ENCODE data around the gene PNPLA3. TPM values are rescaled to one million over a fixed set of nuclear protein-coding genes. Genes with fewer than 3 reads are reported as not detected.

Gene PNPLA3
- total and polyA plus RNA-seq, 2 donors from 2014 or later, result 0.54 to 1.2 TPM

- H3K27ac ChIP-seq (ENCODE audit: low read depth in 2 of 2, low read length in 2 of 2), result no peak overlapping the region
- no peaks in the 10 kb centered on the region for H3K27me3 ChIP-seq (ENCODE audit: control insufficient read depth, insufficient read depth, low read length)
- no peak overlapping the region for H3K4me3 ChIP-seq (ENCODE audit: low read length in 3 of 3)
- H3K4me1 ChIP-seq (ENCODE audit: control insufficient read depth in 2 of 3, insufficient read depth in 2 of 3, low read depth in 1 of 3, low read length in 3 of 3), result peaks cover 0 to 7% (median 6%) of the 10 kb centered on the region in 3 donors
- TF ChIP-seq, protein P1, sequence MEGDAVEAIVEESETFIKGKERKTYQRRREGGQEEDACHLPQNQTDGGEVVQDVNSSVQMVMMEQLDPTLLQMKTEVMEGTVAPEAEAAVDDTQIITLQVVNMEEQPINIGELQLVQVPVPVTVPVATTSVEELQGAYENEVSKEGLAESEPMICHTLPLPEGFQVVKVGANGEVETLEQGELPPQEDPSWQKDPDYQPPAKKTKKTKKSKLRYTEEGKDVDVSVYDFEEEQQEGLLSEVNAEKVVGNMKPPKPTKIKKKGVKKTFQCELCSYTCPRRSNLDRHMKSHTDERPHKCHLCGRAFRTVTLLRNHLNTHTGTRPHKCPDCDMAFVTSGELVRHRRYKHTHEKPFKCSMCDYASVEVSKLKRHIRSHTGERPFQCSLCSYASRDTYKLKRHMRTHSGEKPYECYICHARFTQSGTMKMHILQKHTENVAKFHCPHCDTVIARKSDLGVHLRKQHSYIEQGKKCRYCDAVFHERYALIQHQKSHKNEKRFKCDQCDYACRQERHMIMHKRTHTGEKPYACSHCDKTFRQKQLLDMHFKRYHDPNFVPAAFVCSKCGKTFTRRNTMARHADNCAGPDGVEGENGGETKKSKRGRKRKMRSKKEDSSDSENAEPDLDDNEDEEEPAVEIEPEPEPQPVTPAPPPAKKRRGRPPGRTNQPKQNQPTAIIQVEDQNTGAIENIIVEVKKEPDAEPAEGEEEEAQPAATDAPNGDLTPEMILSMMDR (IDR thresholded peaks at IDR 0.05; ENCODE audit: borderline replicate concordance, extremely low read depth, insufficient read depth), result no peak
- intact Hi-C loops (cut with DNase I), result no loop called here
- no peak overlapping the region for H3K9ac ChIP-seq (ENCODE audit: low read length in 3 of 3)
- DNase-seq (no peak), FAIRE-seq (no peak)
- H3K36me3 ChIP-seq (ENCODE audit: control insufficient read depth in 2 of 3, insufficient read depth in 3 of 3, low read length in 3 of 3), result peaks cover 0 to 9% (median 3%) of the 10 kb centered on the region in 3 donors
- H3K9me3 ChIP-seq (ENCODE audit: control insufficient read depth in 2 of 3, insufficient read depth in 1 of 3, low read length in 3 of 3), result no peaks in the 10 kb centered on the region
Measured at GRCh38 chr22:43928908-43929307, 5.3 kb downstream of the PNPLA3 start.

- FAIRE-seq, result no peak
Measured at GRCh38 chr22:43931771-43932170, 8.2 kb downstream of the PNPLA3 start.

DNA sequence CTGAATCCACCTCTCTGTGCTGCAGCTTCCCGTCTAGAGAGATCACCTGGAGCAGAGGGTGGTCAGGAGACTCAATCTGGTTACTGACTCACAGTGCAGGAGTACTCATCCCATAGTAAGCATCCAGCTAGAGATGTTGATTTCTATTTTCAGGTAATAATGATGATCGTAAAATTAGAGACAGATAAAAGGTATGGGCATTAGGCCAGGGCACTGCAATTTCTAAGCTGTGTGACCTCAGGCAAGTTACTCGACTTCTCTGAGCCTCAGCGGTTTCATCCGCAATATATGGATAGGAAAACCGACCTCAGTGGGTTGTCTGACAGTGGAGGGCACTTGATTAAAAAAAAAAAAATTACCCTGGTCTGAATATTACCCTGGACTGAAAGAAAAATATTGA lies 17.8 kb downstream of the PNPLA3 start:
- FAIRE-seq (no peak), DNase-seq (no peak)
- Histone ChIP-seq H3K9me3 (ENCODE audit: control insufficient read depth in 2 of 3, insufficient read depth in 1 of 3, low read length in 3 of 3) (no peaks in the 10 kb centered on the region), H3K36me3 (ENCODE audit: control insufficient read depth in 2 of 3, insufficient read depth in 3 of 3, low read length in 3 of 3) (peaks cover 0 to 24% (median 5%) of the 10 kb centered on the region in 3 donors), H3K4me3 (ENCODE audit: low read length in 3 of 3) (no peak overlapping the region), H3K27me3 (ENCODE audit: control insufficient read depth, insufficient read depth, low read length) (no peaks in the 10 kb centered on the region), H3K27ac (ENCODE audit: low read depth in 2 of 2, low read length in 2 of 2) (no peak overlapping the region), H3K9ac (ENCODE audit: low read length in 3 of 3) (no peak overlapping the region), H3K4me1 (ENCODE audit: control insufficient read depth in 2 of 3, insufficient read depth in 2 of 3, low read depth in 1 of 3, low read length in 3 of 3) (no peaks in the 10 kb centered on the region)
- intact Hi-C loops (cut with DNase I), result no loop called here
- TF ChIP-seq, protein P1 (IDR thresholded peaks at IDR 0.05; ENCODE audit: borderline replicate concordance, extremely low read depth, insufficient read depth), result no peak

More at GRCh38 chr22:43931771-43932170, 8.2 kb downstream of the PNPLA3 start:
- Histone ChIP-seq H3K4me3 (ENCODE audit: low read length in 3 of 3) (no peak overlapping the region), H3K9me3 (ENCODE audit: control insufficient read depth in 2 of 3, insufficient read depth in 1 of 3, low read length in 3 of 3) (no peaks in the 10 kb centered on the region), H3K36me3 (ENCODE audit: control insufficient read depth in 2 of 3, insufficient read depth in 3 of 3, low read length in 3 of 3) (peaks cover 0 to 12% (median 3%) of the 10 kb centered on the region in 3 donors), H3K27me3 (ENCODE audit: control insufficient read depth, insufficient read depth, low read length) (no peaks in the 10 kb centered on the region), H3K27ac (ENCODE audit: low read depth in 2 of 2, low read length in 2 of 2) (no peak overlapping the region), H3K4me1 (ENCODE audit: control insufficient read depth in 2 of 3, insufficient read depth in 2 of 3, low read depth in 1 of 3, low read length in 3 of 3) (peaks cover 0 to 7% (median 0%) of the 10 kb centered on the region in 3 donors), H3K9ac (ENCODE audit: low read length in 3 of 3) (no peak overlapping the region)
- TF ChIP-seq, protein P1 (IDR thresholded peaks at IDR 0.05; ENCODE audit: borderline replicate concordance, extremely low read depth, insufficient read depth), result no peak
- DNase-seq, result no peak
- intact Hi-C loops (cut with DNase I), result no loop called here

Measured in kidney (tissue), 14 donors.